WTC11 (cell line): ENCODE results near the gene DNAJC21.

ENCODE experiments used
- TF ChIP-seq, protein P1 (sequence below): fragments of 200-600 bp; IDR thresholded peaks from 2 replicates; pipeline ENCODE4 v1.8.0; 2022; ENCODE audit warnings: antibody characterized with exemption
- TF ChIP-seq, protein P2 (sequence below): sonication (generic); formaldehyde crosslinking; conservative IDR thresholded peaks from 2 replicates; pipeline ENCODE4 v1.8.1; 2022; ENCODE audit warnings: mild to moderate bottlenecking, missing genetic modification reagents

DNA sequence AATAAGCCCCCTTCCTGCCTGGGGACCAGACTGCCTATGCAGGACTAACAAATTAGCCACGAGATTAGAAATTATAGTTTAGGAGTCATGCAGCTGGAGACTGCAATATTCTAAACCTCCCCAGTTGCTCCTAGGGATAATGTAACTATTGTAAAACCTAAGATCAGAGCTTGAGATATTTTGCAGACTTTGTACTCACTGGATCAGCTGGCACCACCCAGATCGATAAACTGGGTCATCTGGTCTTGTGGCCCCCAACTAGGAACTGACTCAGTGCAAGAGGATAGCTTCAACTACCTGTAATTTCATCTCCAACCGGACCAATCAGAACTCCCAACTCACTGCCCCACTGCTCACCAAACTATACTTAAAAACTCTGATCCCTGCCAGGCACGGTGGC lies 38.2 kb downstream of the DNAJC21 start:
- TF ChIP-seq, protein P1, sequence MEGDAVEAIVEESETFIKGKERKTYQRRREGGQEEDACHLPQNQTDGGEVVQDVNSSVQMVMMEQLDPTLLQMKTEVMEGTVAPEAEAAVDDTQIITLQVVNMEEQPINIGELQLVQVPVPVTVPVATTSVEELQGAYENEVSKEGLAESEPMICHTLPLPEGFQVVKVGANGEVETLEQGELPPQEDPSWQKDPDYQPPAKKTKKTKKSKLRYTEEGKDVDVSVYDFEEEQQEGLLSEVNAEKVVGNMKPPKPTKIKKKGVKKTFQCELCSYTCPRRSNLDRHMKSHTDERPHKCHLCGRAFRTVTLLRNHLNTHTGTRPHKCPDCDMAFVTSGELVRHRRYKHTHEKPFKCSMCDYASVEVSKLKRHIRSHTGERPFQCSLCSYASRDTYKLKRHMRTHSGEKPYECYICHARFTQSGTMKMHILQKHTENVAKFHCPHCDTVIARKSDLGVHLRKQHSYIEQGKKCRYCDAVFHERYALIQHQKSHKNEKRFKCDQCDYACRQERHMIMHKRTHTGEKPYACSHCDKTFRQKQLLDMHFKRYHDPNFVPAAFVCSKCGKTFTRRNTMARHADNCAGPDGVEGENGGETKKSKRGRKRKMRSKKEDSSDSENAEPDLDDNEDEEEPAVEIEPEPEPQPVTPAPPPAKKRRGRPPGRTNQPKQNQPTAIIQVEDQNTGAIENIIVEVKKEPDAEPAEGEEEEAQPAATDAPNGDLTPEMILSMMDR = no peak
- TF ChIP-seq, protein P2, sequence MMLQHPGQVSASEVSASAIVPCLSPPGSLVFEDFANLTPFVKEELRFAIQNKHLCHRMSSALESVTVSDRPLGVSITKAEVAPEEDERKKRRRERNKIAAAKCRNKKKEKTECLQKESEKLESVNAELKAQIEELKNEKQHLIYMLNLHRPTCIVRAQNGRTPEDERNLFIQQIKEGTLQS (CRISPR knock-in tag) = no peak
